ENCODE results near the gene ADRM1.

Gene ADRM1

GRCh38 chr20:62339647-62340062, 36.9 kb downstream of the ADRM1 start:
- no peak for DNase-seq (ENCODE audit: low read depth in 2 of 2)

- DNase-seq (ENCODE audit: low read depth in 2 of 2) = no peak
These were observed 40.1 kb downstream of the ADRM1 start for GRCh38 chr20:62342910-62343309.

- no peak for DNase-seq (ENCODE audit: low read depth in 2 of 2)
These were observed 41.3 kb downstream of the ADRM1 start for GRCh38 chr20:62344092-62344491.

- no peak for DNase-seq (ENCODE audit: low read depth in 2 of 2)
These were observed 42.0 kb downstream of the ADRM1 start for GRCh38 chr20:62344782-62345181.

- no peak for DNase-seq (ENCODE audit: low read depth in 2 of 2)
These were observed 43.0 kb downstream of the ADRM1 start for GRCh38 chr20:62345681-62346370.

GRCh38 chr20:62346398-62347150, 43.8 kb downstream of the ADRM1 start:
- no peak for DNase-seq (ENCODE audit: low read depth in 2 of 2)

GRCh38 chr20:62347151-62347404, 44.3 kb downstream of the ADRM1 start:
- DNase-seq (ENCODE audit: low read depth in 2 of 2) = no peak

GRCh38 chr20:62347445-62347844, 44.6 kb downstream of the ADRM1 start:
- no peak for DNase-seq (ENCODE audit: low read depth in 2 of 2)

GRCh38 chr20:62348604-62349003, 45.8 kb downstream of the ADRM1 start:
- DNase-seq (ENCODE audit: low read depth in 2 of 2) = no peak

- no peak for DNase-seq (ENCODE audit: low read depth in 2 of 2)
These were observed 46.8 kb downstream of the ADRM1 start for GRCh38 chr20:62349556-62350097.

- no peak for DNase-seq (ENCODE audit: low read depth in 2 of 2)
These were observed 47.4 kb downstream of the ADRM1 start for GRCh38 chr20:62350098-62350628.

GRCh38 chr20:62350629-62351422, 48.0 kb downstream of the ADRM1 start:
- DNase-seq (ENCODE audit: low read depth in 2 of 2) = no peak

GRCh38 chr20:62351469-62352401, 48.9 kb downstream of the ADRM1 start:
- no peak for DNase-seq (ENCODE audit: low read depth in 2 of 2)

GRCh38 chr20:62352402-62353288, 49.8 kb downstream of the ADRM1 start:
- DNase-seq (ENCODE audit: low read depth in 2 of 2) = no peak

- no peak for DNase-seq (ENCODE audit: low read depth in 2 of 2)
These were observed 50.7 kb downstream of the ADRM1 start for GRCh38 chr20:62353289-62354030.

- no peak for DNase-seq (ENCODE audit: low read depth in 2 of 2)
These were observed 51.4 kb downstream of the ADRM1 start for GRCh38 chr20:62354031-62354808.

GRCh38 chr20:62354811-62355341, 52.1 kb downstream of the ADRM1 start:
- DNase-seq (ENCODE audit: low read depth in 2 of 2) = no peak

GRCh38 chr20:62355516-62355877, 52.7 kb downstream of the ADRM1 start:
- no peak for DNase-seq (ENCODE audit: low read depth in 2 of 2)
